GM12892 (cell line): ENCODE results near the gene RIN1.

Experiments
- POLR2A ChIP-seq: IDR thresholded peaks from 2 replicates; pipeline ENCODE4 v1.6.1; 2011; ENCODE audit warnings: low read depth, low read length, control low read depth
- POLR2AphosphoS5 ChIP-seq: IDR thresholded peaks from 2 replicates; pipeline ENCODE4 v1.6.1; 2011; ENCODE audit warnings: low read depth, low read length, control low read depth
- TAF1 ChIP-seq: IDR thresholded peaks from 2 replicates; pipeline ENCODE4 v1.6.1; 2011; ENCODE audit warnings: low read depth, mild to moderate bottlenecking, control low read depth, low read length, borderline replicate concordance

DNA sequence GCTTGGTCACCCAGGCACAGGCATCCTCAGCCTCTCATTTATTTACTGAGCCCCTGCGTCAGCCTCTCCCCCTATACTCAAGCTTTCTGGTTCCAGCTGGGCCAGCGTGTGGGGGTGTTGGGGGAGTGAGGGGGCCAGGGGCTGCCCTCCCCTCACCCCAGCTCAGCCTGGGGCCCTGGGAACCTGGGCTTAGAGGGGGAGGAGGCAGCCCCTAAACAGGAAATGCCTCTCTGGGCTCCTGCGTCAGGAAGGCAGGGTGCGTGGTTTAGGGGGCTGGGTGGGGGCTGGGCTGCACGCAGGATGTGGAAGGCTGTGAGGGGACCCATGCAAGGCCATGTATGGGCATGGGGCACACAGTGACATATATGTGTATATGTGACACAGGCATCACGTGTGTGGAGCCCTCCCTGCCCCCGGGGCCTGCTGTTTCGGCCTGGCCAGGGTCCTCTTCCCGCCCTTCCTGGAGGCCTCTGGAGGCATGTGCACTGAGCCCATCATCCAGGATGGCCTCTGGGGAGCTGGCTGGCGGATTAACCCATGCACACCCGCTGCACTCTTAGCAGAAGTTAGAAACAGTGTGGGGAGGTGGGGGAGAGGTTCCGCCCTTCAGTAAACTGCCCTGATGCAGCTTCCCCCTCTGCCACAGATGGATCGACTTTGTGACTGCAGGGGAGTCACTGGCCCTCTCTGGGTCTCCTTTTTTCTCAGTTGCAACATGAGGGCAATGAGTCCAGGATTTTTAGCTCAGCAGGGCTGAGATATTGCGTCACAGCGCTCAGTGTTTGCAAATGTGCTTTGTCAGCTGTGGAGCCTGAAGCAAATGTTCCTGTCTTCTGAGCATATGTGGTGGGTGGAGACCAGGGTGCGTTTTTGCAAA is 18.3 kb downstream of the RIN1 start:
- TF ChIP-seq POLR2AphosphoS5 (no peak), POLR2A (no peak), TAF1 (no peak)
